Activated CD4-positive, alpha-beta T cell treated with anti-CD3 and anti-CD28 coated beads, Interleukin-2, amount 50 U/mL, for 16 hours (primary cell): ENCODE measurements around the gene RAD51B.

Experiments used
- DNase-seq: peaks from one replicate; pipeline ENCODE4 v3.0.0-alpha.2; 2020

RAD51B gene

DNA sequence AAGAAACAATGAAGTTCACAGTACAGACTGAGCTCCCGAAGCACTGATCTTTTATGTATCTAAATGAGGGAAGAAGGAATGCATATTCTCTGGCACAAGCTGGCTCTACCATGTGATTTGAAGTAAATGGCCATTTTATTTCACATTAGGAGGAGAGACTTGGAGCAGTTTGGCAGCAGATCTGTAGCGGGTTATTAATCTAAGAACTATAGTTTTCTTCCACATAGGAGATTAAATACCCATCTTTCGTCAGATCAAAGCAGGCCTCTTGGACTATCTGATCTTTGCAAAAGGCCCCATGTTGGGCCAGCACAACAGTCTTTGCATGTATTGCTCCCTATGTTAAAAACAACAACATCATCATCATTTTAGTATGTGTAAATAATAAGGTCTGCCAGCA, 495.5 kb downstream of the RAD51B start:
- no peak for DNase-seq

DNA sequence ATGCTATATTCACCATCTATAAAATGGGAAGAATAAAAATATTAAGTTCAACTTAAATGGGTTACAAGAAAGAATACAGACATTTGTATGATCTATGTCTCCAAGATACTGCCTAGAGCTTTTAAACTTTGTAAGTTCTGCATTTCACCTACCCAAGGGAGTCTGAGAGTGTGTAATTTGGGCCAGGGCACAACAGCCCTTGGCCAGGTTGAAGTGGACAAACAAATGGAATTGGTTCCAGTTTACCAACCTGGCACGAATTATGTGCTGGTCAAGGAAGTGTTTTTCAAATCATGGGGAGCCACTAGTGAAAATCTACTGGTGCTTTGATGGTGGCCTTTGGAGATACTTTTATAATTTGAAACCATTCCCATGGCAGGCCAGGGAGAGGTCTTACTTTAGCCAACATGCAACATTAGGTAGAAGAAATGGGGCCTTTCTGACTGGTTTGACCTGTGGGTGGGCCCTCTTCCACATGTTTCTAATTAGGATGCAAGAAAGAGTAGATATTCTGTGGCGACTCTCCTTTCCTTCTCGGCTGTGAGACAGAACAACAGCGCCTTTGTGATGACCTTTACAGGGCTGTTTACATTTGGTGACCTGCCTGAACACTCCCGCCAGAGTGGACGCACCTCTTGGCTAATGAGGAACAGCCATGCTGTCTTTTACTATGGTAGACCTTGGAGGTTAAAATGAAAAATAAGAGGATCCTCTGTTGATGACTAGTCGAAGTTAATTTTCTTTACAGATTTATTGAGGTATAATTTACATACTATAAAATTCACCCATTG, 496.7 kb downstream of the RAD51B start:
- no peak for DNase-seq

DNA sequence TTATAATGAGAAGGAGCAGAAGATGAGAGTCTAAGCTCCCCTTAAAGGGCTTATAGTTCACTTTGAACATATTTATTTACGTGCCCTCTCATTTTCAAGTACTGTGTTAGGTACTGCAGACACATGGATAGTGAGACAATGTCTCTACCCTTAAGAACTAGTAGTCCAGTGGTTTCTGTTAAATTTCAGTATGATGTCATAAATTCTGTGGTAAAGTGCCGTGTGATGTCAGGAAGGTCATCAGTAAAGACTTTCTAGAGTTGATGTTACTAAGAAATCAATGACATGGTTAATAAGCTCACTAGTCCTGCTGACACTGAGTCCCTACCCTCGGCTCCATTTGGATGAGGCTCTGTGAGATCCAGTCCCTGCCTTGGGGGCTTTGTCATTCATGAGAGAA, 497.7 kb downstream of the RAD51B start:
- DNase-seq, result no peak

DNA sequence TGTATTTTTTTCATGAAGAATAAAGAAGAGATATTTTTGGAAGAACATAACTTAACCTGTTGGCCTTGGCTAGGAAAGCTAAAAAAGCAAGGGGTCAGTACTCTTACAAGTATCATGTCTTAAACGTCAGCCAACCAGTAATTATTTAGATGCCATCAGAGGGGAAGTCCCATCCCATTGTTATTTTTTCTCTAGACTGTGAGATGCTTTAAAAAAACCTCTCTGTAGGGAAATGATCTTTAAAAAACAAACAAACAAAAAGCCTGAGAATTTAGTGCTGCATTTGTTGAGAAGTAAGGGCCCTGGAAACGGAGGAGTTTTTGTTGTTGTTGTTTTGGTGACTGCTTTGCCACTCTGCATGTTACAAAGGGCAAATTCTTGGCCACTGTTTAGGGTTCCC, 499.2 kb downstream of the RAD51B start:
- DNase-seq, result no peak

DNA sequence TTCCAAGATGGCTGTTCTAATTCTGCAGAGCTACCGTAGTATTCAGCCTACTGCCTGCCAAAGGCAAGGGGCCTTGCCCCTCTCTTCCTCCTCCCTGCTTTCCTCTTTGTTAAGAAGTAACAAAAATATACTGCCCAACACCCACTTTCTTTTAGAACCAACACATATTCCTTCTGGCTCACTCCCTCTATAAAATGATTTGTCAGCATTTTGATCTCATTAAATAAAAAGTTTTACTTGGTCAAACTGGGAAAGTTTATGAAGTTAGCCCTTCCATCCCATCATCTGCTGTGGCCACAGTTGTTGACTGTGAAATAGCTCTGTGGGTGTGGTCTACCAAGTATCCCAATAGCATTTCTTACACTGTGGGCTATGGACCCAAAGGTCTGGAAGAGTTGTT, 500.9 kb downstream of the RAD51B start:
- DNase-seq, result no peak

DNA sequence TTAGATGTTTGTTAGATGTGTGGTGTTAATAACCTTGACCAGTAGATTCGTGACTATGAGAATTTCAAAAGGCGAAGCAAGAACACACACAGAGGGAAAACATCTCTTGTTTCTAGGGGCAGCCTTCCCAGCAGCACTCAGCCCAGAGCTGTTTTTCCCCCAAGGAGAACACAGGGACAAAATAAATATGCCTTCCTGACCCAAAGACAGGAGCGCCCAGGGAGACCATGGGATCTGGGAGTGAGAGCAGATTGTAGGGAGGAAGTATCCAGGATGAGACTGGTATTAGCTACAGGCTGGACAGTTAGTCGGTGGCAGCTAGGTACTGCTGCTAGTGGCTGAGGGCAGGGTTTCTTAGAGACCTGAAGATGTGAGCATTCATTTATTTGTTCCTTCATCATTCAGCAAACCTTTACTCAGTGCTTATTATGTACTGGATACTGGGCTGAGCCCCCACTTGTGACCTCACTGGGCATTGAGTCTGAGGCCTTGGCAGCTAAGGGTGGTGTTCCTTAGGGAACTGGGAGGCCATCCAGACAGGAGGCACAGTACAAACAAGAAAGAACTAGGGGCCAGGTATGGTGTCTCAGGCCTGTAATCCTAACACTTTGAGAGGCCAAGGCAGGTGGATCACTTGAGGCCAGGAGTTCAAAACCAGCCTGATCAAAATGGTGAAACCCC, 503.5 kb downstream of the RAD51B start:
- no peak for DNase-seq

DNA sequence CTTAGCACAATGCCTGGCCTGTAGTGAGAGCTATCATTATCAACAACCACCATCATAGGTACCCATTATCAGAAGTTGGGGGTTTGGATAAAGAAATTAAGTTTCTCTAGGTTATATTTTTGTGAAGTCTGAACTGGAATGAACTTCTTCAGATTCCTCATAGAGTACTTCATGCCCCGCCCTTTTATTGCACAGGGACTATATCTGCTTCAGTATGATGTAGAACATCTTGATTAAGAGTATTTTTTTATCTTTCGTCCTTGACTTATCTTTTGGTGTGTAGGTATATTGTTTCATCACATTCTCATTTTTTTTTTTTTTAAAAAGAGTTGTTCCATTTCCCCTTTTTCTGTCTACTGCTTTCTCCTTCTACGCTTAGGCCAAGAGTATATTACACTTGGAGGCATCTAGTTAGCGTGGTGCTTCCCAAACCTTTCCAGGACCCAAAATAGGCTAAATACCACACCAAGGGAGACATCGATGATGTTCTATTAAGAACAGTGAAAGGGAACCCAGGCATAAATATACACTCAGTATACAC, 505.8 kb downstream of the RAD51B start:
- DNase-seq, result no peak

DNA sequence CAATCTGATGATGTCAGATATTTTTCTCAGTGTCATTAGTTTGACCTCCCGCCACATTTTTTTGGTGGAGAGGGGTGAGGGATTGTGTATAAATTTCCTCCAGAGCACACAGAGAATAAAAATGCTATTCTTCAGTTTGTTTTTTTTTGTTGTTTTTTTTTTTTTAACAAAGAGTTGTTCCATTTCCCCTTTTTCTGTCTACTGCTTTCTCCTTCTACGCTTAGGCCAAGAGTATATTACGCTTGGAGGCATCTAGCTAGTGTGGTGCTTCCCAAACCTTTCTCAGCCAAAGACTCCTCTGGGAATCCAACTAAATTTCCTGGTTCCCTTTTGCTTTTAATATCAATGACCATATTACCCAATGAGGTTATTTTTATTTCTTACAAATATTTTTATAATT, 507.7 kb downstream of the RAD51B start:
- no peak for DNase-seq

DNA sequence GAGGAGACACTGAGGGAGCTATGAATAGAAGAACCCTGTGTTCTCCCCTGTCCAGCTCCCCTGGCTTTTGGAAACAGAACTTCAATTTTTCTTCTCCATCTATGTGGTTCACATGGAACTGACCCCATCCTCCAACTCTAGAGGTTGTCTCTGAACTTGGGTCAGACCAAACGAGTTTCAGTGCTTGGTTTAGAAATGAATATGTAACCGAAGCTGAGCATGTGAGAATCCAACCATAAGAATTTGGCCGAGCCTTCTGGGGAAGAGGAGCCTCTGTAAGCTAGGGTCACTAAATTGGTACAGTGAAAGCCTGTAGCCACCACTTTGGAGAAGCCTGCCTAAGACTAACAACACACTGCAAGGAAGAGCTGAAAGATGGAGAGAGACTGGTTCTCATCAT, 508.9 kb downstream of the RAD51B start:
- no peak for DNase-seq

DNA sequence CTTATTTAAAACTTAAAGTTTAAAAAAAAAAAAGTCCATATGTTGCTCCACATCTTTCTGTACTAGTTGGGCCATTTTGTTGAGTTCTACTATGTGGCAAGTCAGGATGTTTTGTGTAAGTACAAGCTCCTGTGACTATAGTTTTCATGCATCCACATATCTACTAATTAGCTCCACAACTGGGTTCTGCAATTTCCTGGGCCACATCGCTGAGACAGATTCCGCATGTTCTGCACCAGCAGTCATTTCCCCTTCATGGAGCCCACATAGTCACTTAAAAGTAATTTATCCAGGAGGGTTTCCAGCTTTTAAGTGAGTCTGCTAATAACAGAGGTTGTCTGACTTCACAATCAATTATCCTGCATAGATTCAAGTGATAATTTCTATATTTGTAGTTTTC, 511.8 kb downstream of the RAD51B start:
- DNase-seq, result no peak

DNA sequence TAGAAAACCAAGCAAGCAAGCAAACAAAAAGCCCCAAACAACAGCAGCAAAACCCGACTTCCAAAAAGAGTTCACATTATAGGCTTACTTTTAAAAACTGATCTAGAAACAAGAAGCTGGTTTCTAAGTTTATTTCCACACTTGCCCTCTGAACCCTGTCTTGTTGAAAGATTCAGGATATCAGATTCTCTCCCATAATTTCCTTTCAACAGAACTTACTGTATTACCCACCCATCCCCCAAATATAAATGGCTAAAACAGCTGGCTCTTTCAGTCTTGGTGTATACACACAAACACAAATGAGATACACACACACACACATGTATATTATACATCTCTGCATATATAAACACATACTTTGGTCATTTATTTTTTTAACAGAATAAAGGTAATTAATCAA, 512.4 kb downstream of the RAD51B start:
- DNase-seq, result no peak

DNA sequence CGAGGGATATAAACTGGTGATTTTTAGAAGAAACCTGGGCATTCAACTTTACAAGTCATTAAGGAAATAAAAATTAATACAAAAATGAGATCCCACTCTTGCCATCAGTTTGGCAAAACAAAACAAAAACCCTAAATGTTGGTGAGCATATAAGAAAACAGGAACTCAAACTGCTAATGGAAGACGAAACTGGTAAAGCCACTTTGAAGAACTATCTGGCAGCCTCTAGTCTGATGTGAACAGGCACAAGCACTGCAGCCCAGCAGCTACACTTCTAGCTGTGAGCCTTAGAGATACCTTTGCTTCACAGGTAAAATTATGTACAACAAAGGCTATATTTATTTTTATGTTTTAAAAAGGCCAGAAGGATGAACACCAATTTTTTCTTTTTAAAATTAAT, 513.7 kb downstream of the RAD51B start:
- no peak for DNase-seq

DNA sequence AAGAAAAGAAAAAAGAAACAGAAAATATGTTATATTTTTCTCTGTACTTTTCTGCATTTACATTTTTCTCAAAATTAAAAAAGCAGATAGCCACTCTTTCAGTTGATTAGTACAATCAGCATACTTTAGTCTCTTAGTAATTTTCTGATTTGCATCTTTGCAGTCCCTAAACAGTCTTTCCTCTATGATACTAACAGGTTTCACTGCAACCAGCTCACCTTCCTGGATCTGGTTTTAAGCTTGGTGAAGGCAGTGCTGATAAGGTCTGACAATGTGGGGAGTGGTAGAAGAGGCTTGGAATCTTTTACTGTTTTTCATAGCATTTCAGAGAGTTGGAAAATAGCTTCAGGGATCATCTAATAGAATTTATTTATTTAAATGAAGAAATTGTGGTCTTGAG, 515.7 kb downstream of the RAD51B start:
- no peak for DNase-seq

DNA sequence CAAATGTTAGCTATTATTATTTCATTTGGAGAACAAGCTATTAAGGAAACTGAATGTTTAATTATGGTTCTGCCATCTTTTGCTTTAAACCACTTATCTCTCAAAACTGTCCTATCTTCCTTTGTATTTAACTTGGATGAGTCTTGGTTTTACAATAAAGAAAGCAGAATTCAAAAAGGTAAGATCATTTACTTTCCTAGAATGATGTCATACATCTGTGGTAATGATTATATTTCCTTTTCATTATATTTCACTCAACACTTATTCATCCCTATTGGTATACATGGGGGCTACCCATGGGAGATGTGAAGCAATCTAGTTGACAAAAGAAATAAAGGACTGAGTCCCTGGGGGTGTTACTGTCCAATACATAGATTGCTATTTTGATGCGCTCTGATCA, 516.6 kb downstream of the RAD51B start:
- no peak for DNase-seq

DNA sequence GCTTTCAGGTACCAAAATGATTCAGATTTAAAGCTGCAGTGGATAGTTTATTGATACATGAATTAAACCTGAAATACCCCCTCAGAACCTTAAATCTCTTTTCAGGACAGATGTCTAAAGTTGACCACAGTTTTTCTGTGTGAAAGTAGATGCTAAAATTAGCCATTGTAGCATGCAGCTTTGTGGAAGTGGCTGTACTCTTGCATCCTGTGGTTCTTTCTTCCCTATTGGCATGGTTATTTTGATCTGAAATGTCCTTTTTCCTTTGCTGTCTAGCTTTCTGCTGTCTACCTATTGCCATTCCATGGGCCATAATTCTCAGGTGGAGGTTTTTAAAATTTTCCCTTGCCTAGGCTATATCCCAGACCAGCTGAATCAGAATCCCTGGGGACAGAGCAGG, 517.7 kb downstream of the RAD51B start:
- no peak for DNase-seq

DNA sequence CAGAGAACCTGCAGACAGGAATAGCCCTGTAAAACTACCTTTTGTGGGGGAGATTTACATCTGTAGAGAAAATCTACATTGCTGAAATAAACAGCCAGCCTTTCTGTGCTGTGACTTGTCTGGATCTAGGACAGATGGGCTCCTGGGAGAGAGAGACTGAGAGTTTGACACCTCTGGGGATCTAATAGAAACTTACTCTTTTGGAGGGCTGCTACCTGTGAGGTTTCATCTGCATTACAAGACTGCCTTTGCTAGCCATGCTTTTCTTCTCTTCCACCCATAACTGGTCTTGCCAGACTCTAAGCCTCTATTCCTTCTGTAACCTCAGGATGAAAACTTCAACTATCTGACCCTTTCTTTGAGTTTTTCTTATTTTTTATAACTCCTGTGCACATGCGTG, 520.7 kb downstream of the RAD51B start:
- no peak for DNase-seq

DNA sequence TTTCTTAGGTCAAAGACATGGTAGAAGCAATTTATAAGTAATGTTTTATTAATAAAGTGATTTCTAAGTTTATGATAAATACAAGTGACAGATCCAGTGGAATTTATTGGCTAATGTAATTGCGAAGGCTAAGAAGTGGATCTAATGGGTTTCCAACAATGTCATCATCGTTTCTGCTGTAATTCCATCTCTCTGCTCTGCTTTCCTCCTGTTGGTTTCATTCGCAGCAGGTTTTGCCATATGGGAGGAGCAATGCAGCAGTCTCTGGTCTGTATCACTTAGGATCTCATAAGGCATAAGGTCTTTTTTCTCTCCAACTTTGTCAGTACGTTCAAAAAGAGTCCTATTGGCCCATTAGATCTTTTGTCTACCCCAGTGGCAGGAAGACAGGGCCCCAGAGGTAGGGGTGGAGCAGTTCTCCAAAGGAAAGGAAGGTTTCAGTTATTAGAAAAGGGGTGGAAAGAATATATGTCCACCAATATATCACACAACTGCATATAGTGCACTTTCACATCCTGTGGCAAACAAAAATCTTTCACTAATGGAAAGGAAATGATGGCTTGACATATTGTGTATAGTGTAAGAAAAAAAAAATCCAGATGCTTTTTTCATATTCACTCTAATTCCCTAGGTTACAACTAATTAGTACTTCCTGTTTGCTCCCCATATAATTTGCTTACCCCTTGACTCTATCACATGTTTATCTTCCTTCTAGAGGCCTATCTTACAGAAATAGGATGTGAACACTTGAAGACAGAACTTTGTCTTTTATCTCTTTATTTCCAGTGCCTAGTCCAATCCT, 522.0 kb downstream of the RAD51B start:
- no peak for DNase-seq

DNA sequence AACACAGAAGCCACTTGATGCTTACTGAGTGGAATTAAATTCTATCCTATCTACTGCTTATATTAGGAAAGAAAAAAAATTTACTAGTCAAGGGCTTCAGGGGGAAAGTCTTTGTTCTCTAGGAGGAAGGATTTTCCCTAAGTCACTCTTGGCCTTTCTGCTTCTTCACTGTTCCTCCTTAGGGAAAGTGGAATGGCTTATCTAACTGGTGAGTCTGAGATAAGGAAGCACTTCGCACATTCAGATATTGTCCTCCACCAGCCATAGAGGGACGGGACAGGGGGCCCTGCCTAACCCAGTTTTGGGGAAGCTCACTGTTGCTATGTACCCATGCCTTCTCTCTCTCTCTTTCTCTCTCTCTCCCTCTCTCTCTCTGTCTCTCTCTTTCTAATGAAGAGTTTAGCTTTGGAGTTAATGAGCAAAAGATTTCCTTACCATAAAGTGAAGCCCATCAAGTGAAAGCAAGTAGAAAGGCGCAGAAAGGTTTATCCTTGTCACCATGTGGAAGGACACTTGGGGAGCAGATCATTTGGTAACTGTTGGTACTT, 522.7 kb downstream of the RAD51B start:
- DNase-seq, result no peak

DNA sequence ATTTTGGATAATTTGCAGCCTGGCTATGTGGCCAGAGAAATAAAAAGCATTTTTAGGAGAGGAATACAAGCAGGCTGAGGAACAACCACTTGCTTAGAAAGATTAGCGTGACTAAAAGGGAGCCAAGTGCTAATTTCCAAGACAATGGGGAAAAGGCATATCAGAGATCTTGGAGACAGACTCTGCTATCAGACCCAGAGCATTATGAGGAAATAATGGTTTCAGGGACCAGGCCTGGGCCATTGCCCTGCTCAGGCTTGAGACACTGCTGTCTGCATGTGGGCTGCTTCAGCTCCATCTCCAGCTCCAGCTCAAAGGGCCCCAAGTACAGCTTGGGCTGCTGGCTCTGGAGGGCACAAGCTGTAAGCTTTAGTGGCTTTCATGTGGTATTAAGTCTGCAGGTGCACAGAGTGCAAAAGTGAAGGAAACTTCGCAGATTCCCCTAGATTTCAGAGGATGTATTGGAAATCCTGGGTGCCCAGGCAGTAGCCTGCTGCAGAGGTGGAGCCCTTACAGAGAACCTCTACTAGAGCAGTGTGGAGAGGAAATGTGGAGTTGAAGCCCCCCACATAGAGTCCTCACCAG, 524.0 kb downstream of the RAD51B start:
- no peak for DNase-seq

DNA sequence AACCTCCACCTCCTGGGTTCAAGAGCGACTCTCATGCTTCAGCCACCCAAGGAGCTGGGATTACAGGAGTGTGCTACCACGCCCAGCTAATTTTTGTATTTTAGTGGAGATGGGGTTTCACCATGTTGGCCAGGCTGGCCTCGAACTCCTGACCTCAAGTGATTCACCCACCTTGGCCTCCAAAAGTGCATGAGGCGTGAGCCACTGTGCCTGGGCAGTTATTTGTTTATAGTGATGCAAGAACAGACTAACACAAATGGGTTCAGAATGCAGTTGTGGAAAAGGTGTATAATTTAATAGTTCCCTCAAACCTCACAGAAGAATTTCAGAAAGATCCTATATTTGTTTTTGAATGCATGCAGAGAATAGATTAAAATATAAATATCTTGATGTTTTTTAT, 526.2 kb downstream of the RAD51B start:
- no peak for DNase-seq

DNA sequence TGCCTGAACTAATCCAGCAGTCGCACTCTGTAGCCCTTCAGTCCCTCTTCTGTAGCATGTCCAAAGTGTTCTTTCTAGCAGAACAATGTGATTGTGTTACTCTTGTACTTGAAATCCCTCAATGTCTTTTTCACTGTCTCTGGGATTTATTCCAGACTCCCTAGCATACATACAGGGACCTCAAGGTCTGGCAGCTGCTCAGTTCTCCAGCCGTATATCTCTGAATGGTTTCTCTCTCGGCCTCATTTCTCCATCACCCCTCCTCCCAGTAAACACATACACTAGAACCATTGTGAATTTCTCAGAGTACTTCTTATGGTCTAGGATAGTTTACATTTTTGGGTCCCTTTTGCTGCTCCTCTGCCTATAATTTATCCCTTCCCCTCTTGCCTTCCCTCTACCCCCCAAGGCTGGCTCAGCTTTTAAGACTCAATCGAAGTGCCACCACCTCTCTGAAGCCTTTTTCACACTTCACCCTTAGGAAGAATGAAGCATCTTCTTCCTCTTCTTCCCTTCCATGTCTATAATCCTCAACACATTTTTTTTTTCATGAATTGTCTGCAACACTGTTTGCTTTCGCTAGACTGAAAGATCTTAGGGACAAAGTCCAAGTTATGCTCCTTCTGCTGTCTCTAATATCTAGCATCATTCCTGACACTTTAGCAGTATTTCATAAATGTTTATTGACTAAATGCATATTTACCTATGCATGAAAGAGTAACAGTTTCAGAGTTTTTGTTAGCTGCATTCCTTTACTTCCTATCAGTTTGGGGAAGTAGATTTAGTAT, 527.2 kb downstream of the RAD51B start:
- DNase-seq, result no peak
